Fibroblast of skin of right quadriceps (primary cell): ENCODE measurements around the gene BACH1.
A peak's percentile ranks its signal among the peaks of the same experiment; 100 is the strongest.
"Not testable (repeated sequence)": the region's sequence is repeated elsewhere in the genome, so short reads cannot be mapped to it uniquely, and the experiment has no call there.

Source experiments
- DNase-seq: peaks from one replicate; pipeline ENCODE4 v3.0.0-alpha.2; 2013

BACH1 gene

GRCh38 chr21:29350246-29350779, 51.6 kb downstream of the BACH1 start:
- DNase-seq = no peak

GRCh38 chr21:29351691-29352090, 53.0 kb downstream of the BACH1 start:
- peak; percentile 79 for DNase-seq

- not testable (repeated sequence) for DNase-seq
These were observed 56.5 kb downstream of the BACH1 start for GRCh38 chr21:29355043-29355710.

GRCh38 chr21:29356291-29356690, 57.6 kb downstream of the BACH1 start:
- DNase-seq = not testable (repeated sequence)

- DNase-seq = not testable (repeated sequence)
These were observed 58.1 kb downstream of the BACH1 start for GRCh38 chr21:29356810-29357209.

- no peak for DNase-seq
These were observed 61.0 kb downstream of the BACH1 start for GRCh38 chr21:29359718-29360117.

- DNase-seq = no peak
These were observed 62.4 kb downstream of the BACH1 start for GRCh38 chr21:29360799-29361765.

- DNase-seq = no peak
These were observed 64.0 kb downstream of the BACH1 start for GRCh38 chr21:29362758-29363157.

GRCh38 chr21:29365661-29366265, 67.0 kb downstream of the BACH1 start:
- DNase-seq = no peak

- no peak for DNase-seq
These were observed 67.8 kb downstream of the BACH1 start for GRCh38 chr21:29366532-29366931.

GRCh38 chr21:29367335-29367734, 68.6 kb downstream of the BACH1 start:
- DNase-seq = no peak

- DNase-seq = no peak
These were observed 70.2 kb downstream of the BACH1 start for GRCh38 chr21:29368906-29369305.

- no peak for DNase-seq
These were observed 72.7 kb downstream of the BACH1 start for GRCh38 chr21:29371464-29371863.

GRCh38 chr21:29372063-29372802, 73.5 kb downstream of the BACH1 start:
- peak; percentile 80 for DNase-seq

GRCh38 chr21:29374481-29374880, 75.8 kb downstream of the BACH1 start:
- DNase-seq = peak; percentile 19

- DNase-seq = peak; percentile 29
These were observed 77.8 kb downstream of the BACH1 start for GRCh38 chr21:29376556-29376955.

- no peak for DNase-seq
These were observed 78.5 kb downstream of the BACH1 start for GRCh38 chr21:29377266-29377665.

- DNase-seq = peak; percentile 15
These were observed 80.1 kb downstream of the BACH1 start for GRCh38 chr21:29378832-29379231.

- DNase-seq = no peak
These were observed 80.9 kb downstream of the BACH1 start for GRCh38 chr21:29379517-29380054.

GRCh38 chr21:29382030-29382654, 83.4 kb downstream of the BACH1 start:
- DNase-seq = peak; percentile 83

GRCh38 chr21:29384683-29385359, 86.1 kb downstream of the BACH1 start:
- DNase-seq = no peak
